ENCODE results near the gene PDIA6.

DNA sequence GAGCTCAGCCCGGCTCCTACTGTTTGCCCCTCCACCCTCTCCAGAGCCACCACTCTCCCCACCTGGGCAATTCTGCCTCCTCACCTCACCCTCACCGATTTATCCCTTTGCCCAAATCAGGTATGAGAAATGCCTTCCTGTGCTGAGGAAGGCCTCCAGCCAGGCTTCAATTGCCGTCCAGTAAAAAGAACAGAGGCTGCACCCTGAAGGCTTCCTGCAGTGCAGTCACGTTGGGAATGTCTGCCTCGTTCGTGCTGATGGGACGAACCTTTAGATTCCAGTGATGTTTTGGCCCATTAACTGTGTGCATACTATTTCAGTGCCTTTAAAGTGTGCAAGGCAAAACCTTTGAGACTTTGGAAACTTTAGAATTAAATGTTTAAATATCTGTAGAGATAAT lies 57.0 kb downstream of the PDIA6 start:
- TF ChIP-seq CTCF (IDR thresholded peaks at IDR 0.05), result no peak
- no peak for TF ChIP-seq POLR2A (IDR thresholded peaks at IDR 0.05)
- TF ChIP-seq POLR2AphosphoS5 (IDR thresholded peaks at IDR 0.05), result no peak
- no peak for TF ChIP-seq EP300 (IDR thresholded peaks at IDR 0.05)
